MM.1S (cell line): Measurements from ENCODE around the gene KIF5C.

Source experiments
- DNase-seq: peaks from one replicate; pipeline ENCODE4 v3.0.0-alpha.2; 2015
- H2AFZ ChIP-seq: fragments of 300-600 bp; sonication (generic); 2 replicates; pipeline ENCODE4 v1.6.0; 2016; ENCODE audit warnings: antibody characterized with exemption, low read length
- H3F3A ChIP-seq: fragments of 300-600 bp; sonication (generic); 2 replicates; pipeline ENCODE4 v1.6.1; 2016; ENCODE audit warnings: mild to moderate bottlenecking, antibody characterized with exemption, low read length, moderate library complexity, mixed read lengths; ENCODE audit not compliant: insufficient read depth
- H3K27ac ChIP-seq: fragments of 300-600 bp; sonication (generic); 2 replicates; pipeline ENCODE4 v1.5.1; 2016; ENCODE audit warnings: mild to moderate bottlenecking, low read length
- H3K27me3 ChIP-seq: fragments of 300-600 bp; sonication (generic); replicated peaks from 2 replicates; pipeline ENCODE4 v1.6.0; 2016; ENCODE audit warnings: low read length; ENCODE audit not compliant: insufficient read depth
- H3K36me3 ChIP-seq: fragments of 300-600 bp; sonication (generic); replicated peaks from 2 replicates; pipeline ENCODE4 v1.6.1; 2016; ENCODE audit warnings: mild to moderate bottlenecking, low read length, mixed read lengths; ENCODE audit not compliant: insufficient read depth
- H3K4me1 ChIP-seq: fragments of 300-600 bp; sonication (generic); 2 replicates; pipeline ENCODE4 v1.6.1; 2016; ENCODE audit warnings: low read length, mixed read lengths
- H3K4me2 ChIP-seq: fragments of 300-600 bp; sonication (generic); 2 replicates; pipeline ENCODE4 v1.6.0; 2016; ENCODE audit warnings: low read depth, low read length
- H3K4me3 ChIP-seq: fragments of 300-600 bp; sonication (generic); 2 replicates; pipeline ENCODE4 v1.5.1; 2016; ENCODE audit warnings: low read length, mixed read lengths
- H3K79me2 ChIP-seq: fragments of 300-600 bp; sonication (generic); 2 replicates; pipeline ENCODE4 v1.6.1; 2016; ENCODE audit warnings: mixed run types, low read length, mixed read lengths
- H3K9ac ChIP-seq: fragments of 300-600 bp; sonication (generic); 2 replicates; pipeline ENCODE4 v1.6.1; 2016; ENCODE audit warnings: low read length, mixed read lengths
- H3K9me2 ChIP-seq: fragments of 300-600 bp; sonication (generic); replicated peaks from 2 replicates; pipeline ENCODE4 v1.6.1; 2016; ENCODE audit warnings: mild to moderate bottlenecking, low read length, mixed read lengths; ENCODE audit not compliant: insufficient read depth
- H3K9me3 ChIP-seq: fragments of 300-600 bp; sonication (generic); replicated peaks from 2 replicates; pipeline ENCODE4 v1.6.1; 2016; ENCODE audit warnings: mild to moderate bottlenecking, low read length, mixed read lengths; ENCODE audit not compliant: insufficient read depth
- H4K20me1 ChIP-seq: fragments of 300-600 bp; sonication (generic); 2 replicates; pipeline ENCODE4 v1.6.1; 2016; ENCODE audit warnings: mild to moderate bottlenecking, low read length, moderate library complexity, mixed read lengths; ENCODE audit not compliant: insufficient read depth
- EZH2 ChIP-seq: fragments of 300-600 bp; sonication (generic); optimal IDR thresholded peaks from 2 replicates; pipeline ENCODE3; 2017; ENCODE audit warnings: low read depth, mild to moderate bottlenecking, antibody characterized with exemption, low read length, mixed read lengths
- EZH2phosphoT487 ChIP-seq: fragments of 300-600 bp; sonication (generic); IDR thresholded peaks from 2 replicates; pipeline ENCODE4 v1.6.1; 2018; ENCODE audit warnings: antibody characterized with exemption, low read length
- TF ChIP-seq, protein P1 (sequence below): fragments of 300-600 bp; sonication (generic); IDR thresholded peaks from 2 replicates; pipeline ENCODE4 v1.5.1; 2016; ENCODE audit warnings: antibody characterized with exemption, low read length, mixed read lengths

The KIF5C gene

DNA sequence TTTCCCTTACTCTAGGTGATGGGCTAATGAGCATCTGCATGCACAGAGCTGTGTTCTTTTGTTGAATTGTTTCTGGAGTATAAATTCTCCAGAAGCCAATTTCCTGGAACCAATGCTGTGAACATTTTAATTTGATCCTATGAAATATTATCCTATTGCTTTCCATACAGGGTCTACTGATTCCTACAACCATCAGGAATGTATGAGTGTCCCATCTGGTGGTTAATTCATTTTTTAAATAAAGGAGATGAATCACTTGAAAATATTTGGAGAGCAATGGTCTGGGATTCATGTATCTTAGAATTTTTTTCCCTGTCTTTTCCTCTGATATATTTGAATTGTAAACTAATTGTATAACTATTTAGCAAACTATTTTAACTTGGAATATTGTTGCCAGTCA is 14.0 kb downstream of the KIF5C start:
- no peaks in the 10 kb centered on the region for H3K36me3 ChIP-seq
- peaks cover 4% of the 10 kb centered on the region for H3K4me1 ChIP-seq
- no peaks in the 10 kb centered on the region for H3K9me2 ChIP-seq
- H3K9me3 ChIP-seq: 0 out of 2 replicates have a peak, but pooled peaks cover 3% of the 10 kb centered on the region
- H3K4me2 ChIP-seq: no peak overlapping the region
- no peak overlapping the region for H3K27ac ChIP-seq
- TF ChIP-seq, protein P1, sequence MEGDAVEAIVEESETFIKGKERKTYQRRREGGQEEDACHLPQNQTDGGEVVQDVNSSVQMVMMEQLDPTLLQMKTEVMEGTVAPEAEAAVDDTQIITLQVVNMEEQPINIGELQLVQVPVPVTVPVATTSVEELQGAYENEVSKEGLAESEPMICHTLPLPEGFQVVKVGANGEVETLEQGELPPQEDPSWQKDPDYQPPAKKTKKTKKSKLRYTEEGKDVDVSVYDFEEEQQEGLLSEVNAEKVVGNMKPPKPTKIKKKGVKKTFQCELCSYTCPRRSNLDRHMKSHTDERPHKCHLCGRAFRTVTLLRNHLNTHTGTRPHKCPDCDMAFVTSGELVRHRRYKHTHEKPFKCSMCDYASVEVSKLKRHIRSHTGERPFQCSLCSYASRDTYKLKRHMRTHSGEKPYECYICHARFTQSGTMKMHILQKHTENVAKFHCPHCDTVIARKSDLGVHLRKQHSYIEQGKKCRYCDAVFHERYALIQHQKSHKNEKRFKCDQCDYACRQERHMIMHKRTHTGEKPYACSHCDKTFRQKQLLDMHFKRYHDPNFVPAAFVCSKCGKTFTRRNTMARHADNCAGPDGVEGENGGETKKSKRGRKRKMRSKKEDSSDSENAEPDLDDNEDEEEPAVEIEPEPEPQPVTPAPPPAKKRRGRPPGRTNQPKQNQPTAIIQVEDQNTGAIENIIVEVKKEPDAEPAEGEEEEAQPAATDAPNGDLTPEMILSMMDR: no peak
- TF ChIP-seq EZH2phosphoT487 (no peak), EZH2 (no peak)
- DNase-seq: no peak
- no peak overlapping the region for H3K4me3 ChIP-seq
- H3K79me2 ChIP-seq: no peaks in the 10 kb centered on the region
- no peaks in the 10 kb centered on the region for H3F3A ChIP-seq
- H2AFZ ChIP-seq: no peak overlapping the region
- no peaks in the 10 kb centered on the region for H3K27me3 ChIP-seq
- no peak overlapping the region for H3K9ac ChIP-seq
- H4K20me1 ChIP-seq: no peaks in the 10 kb centered on the region

DNA sequence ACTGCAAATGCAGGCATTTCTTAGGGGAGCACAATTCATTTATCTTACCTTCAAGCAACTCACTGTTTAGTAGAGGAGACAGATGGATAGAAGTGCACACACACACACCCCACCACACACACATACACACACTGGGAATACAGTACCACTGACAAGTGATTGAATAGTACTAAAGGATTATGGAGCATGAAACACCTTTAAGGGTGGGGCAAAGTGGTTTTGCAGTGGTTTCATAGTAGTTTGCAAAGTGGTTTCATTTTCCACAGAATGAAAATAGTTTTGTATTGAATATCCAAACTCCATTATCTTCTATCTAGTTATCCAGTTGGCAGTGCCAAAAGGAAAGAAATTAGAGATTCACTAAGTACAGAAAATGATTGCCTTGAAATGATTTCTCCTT is 18.9 kb downstream of the KIF5C start:
- Histone ChIP-seq H2AFZ (no peak overlapping the region), H3K4me2 (no peak overlapping the region), H3K9ac (no peak overlapping the region), H3K27ac (no peak overlapping the region), H3K9me3 (0 out of 2 replicates have a peak, but pooled peaks cover 3% of the 10 kb centered on the region), H3K4me3 (no peak overlapping the region), H3K9me2 (no peaks in the 10 kb centered on the region), H3K36me3 (no peaks in the 10 kb centered on the region), H4K20me1 (no peaks in the 10 kb centered on the region), H3K27me3 (no peaks in the 10 kb centered on the region), H3K4me1 (peaks cover 8% of the 10 kb centered on the region), H3F3A (no peaks in the 10 kb centered on the region), H3K79me2 (no peaks in the 10 kb centered on the region)
- peak; percentile 50 for DNase-seq
- no peak for TF ChIP-seq EZH2
- TF ChIP-seq, protein P1: no peak
- no peak for TF ChIP-seq EZH2phosphoT487

DNA sequence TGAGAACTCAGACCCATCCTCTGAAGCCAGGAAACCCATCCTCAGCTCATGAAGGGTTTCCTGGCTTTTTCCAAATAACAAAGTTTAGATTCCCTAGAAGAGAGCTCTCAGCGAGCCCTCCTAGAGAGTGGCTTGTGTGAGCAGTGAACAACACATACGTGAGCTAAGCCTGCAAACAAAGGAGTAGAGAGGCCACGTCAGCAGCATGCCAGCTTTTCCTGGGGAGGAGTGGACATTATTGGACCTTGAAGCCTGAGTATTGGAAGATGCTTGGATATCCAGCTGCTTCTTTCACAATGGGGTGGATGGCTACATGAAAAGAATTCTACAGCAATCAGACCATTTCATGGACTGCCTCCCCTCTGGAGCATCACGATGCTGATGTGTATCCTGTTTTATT is 21.1 kb downstream of the KIF5C start:
- Histone ChIP-seq H3K4me2 (no peak overlapping the region), H4K20me1 (no peaks in the 10 kb centered on the region), H3K27me3 (no peaks in the 10 kb centered on the region), H3K9ac (no peak overlapping the region), H3K9me2 (no peaks in the 10 kb centered on the region), H2AFZ (no peak overlapping the region), H3K79me2 (no peaks in the 10 kb centered on the region), H3K36me3 (no peaks in the 10 kb centered on the region), H3K4me1 (peaks cover 8% of the 10 kb centered on the region), H3K4me3 (no peak overlapping the region), H3K9me3 (0 out of 2 replicates have a peak, but pooled peaks cover 3% of the 10 kb centered on the region), H3K27ac (no peak overlapping the region), H3F3A (no peaks in the 10 kb centered on the region)
- TF ChIP-seq, protein P1: no peak
- no peak for TF ChIP-seq EZH2phosphoT487
- no peak for TF ChIP-seq EZH2
- no peak for DNase-seq
